Right hindlimb (tissue), 1 donor: ENCODE data around the gene TINAG.
"Not testable (repeated sequence)": the region's sequence is repeated elsewhere in the genome, so short reads cannot be mapped to it uniquely, and the experiment has no call there.

Experiments
- DNase-seq: peaks from one replicate; pipeline ENCODE4 v3.0.0-alpha.2; 2018

The TINAG gene

DNA sequence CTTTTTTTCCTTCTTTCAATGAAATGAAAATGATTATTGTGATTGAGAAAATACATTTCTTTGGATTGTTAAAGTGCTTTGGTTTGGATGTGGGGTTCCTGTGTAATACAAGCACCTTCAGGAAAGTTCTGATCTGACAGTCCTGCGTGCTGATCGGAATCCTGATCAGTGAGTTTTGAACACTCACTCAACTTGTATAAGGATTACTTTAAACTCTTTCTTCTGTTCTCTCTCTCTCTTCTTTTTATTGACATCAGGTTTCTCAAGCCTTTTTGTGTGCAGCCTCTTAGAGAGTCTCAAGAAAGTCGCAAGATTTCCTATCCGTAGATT lies 710 bp downstream of the TINAG start:
- no peak for DNase-seq

DNA sequence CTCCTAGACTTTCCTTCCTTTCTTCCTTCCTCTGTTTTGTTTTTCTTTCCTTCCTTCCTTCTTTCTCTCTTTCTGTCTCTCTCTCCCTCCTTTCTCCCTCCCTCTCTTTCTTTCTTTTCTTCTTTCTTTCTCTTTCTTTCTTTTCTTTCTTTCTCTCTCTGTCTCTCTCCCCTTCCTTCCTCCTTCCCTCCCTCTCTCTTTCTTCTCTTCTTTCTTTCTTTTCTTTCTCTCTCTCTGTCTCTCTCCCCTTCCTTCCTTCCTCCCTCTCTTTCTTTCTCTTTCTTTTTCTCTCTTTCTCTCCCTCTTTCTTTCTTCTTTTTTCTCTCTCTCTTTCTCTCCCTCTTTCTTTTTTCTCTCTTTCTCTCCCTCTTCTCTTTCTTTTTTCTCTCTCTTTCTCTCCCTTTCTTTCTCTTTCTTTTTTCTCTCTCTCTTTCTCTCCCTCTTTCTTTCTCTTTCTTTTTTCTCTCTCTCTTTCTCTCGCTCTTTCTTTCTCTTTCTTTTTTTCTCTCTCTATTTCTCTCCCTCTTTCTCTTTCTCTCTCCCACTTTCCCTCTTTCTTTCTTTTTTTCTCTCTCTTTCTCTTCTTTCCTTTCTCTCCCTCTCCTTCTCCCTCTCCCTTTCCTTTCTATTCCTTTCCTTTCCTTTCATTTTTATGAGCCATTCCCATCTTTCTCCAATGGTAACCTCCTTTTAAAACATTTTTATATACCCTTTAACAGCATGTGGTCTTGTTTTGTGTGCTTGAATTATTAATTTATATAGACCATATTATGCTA lies 2.3 kb downstream of the TINAG start:
- DNase-seq = no peak

GRCh38 chr6:54315656-54316055 lies 7.4 kb downstream of the TINAG start:
- no peak for DNase-seq

- no peak for DNase-seq
Measured at GRCh38 chr6:54320871-54321270, 12.6 kb downstream of the TINAG start.

DNA sequence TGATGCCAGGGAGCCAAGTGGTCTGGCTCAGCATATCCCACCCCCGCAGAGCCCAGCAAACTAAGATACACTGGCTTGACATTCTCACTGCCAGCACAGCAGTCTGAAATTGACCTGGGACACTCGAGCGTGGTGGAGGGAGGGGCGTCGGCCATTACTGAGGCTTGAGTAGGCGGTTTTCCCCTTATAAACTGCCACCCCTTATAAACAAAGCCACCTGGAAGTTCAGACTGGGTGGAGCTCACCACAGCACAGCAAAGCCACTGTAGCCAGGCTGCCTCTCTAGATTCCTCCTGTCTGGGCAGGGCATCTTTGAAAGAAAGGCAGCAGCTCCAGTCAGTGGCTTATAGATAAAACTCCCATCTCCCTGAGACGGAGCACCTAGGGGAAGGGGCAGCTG lies 19.4 kb downstream of the TINAG start:
- DNase-seq = no peak

GRCh38 chr6:54331571-54331970 lies 23.3 kb downstream of the TINAG start:
- not testable (repeated sequence) for DNase-seq

DNA sequence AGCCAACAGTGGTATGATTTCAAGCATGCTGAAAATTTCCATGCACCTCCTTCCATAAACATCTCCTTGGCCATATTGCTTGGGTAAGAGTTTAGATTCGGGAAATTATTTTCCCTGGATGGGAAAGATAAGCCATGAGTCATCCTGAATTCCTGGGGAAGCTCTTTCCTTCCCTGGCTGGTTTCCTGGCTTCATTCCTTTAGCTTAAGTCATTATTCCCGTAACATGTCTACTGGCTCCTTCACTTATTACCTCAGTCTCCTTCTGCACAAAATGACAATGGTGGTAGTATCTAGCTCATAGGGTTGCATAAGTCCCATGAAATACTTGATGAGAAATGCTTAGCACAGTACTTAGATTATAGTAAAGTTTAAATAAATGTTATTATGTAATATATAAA lies 27.6 kb downstream of the TINAG start:
- no peak for DNase-seq

DNA sequence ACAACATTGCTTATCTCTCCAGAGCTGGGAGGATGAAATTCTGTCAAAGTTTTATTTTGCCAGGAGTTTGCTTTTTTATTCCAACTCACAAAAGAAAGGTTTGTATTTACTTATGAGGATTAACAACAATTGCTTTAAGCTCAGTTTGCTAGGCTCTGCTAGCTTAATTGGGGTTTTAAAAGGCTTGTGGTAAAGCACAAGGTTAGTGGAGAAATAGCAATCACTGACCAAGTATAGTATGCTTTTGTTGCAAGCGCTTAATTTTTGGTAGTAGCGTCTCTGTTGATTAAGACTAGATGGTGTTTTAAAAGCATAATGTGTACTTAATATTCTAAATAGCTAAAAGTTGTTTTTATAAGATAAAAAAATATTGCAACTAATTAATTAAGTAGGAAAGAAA lies 45.7 kb downstream of the TINAG start:
- DNase-seq = no peak

DNA sequence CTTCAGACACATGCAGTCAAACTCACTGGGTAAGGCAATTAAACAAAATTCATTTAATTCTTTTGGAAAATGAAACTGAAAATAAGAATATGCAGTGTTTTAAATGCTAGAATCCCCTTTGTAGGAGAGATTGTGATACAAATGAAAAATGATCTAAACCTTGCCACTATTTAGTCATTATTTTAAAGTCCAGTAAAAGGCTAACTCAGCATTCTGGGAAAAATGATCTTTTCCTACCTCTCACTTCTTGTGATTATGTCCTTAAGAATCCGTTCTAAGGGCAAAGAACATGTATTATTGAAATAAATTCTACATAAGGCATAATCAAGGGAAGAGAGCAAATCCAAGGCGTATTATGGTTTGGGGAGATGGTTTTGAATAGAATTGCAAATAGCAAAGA lies 46.4 kb downstream of the TINAG start:
- no peak for DNase-seq

- no peak for DNase-seq
Measured at GRCh38 chr6:54357141-54357540, 48.9 kb downstream of the TINAG start.

DNA sequence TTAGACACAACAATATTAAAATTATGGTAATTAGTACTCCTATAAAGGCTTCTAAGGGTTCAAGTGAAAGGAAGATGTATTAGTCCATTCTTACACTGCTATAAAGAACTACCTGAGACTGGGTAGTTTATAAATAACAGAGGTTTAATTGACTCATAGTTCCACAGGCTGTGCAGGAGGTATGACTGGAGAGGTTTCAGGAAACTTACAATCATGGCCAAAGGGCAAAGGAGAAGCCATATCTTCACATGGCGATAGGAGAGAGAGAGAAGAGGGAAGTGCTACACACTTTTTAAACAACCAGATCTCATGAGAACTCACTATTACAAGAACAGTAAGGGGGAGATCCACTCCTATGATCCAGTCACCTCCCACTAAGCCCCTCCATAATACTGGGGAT lies 52.9 kb downstream of the TINAG start:
- no peak for DNase-seq

- no peak for DNase-seq
Measured at GRCh38 chr6:54361734-54362133, 53.5 kb downstream of the TINAG start.

DNA sequence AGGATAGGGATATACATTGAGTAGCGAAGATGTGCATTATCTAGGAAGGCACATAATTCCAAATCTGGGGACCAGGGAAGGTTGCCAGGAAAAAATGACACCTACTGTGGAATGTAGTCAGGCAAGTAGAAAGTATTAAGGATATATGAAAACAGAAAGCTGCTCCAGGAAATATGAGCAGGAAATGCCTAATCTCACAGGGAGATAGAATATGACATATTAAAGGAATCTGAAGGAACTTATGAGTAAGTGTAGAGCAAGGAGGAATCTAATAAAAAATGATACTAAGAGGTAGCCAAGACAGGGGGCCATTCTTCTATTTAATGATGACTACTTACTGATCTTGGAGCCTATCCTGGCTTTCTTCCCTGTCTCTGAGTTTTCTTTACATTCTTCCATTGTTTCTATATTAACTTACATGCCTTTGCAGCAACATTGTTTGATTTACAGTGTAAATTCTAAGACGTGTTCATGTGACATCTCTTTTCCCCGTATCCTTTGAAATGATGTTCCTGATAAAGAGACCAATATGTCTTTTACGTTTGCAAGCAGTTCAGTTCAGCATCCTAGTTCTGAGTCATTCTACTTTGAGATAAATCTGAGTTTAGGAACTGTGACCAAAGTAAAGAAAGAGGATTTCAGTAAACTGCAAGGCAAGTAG lies 58.6 kb downstream of the TINAG start:
- no peak for DNase-seq

DNA sequence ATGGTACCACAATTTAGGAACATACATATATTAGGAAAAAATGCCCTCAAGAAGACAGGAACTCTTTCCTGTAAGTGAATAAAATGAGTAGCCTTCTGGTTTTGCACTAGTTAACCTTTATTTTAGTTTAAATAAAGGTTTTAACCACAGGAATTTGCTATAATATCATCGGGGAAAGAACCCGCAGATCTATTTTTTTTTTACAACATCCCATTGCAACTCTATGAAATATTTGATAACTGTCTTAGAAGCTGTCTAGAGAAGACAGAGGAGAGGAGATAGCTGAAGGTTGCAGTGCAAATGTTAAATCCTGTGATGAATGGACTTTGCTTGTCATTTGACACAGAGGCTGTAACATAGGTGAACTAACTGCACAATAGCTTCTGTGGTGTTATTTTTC lies 69.5 kb downstream of the TINAG start:
- no peak for DNase-seq

- no peak for DNase-seq
Measured at GRCh38 chr6:54386295-54386694, 78.1 kb downstream of the TINAG start.

- DNase-seq = no peak
Measured at GRCh38 chr6:54390362-54390761, 82.1 kb downstream of the TINAG start.

DNA sequence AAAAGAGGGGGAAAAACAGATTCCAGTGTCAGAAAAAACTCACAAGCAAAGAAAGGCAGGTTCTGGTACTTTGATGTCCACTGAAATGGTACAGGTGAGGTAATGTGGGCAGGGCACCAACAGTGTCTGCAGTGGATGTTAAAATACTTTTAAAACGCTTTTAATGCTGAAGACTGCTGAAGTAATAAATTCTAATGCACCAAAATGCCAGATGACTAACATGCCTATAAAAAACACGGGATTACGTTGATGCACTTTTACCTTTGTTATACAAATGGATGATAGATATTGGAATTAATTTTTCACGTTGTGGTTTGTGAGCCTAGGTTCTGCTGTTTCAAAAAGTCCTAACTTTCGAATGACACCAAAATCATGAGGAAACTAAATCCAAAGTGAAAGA lies 83.3 kb downstream of the TINAG start:
- DNase-seq = no peak

- DNase-seq = no peak
Measured at GRCh38 chr6:54403096-54403495, 94.9 kb downstream of the TINAG start.

GRCh38 chr6:54404791-54405190 lies 96.5 kb downstream of the TINAG start:
- no peak for DNase-seq

DNA sequence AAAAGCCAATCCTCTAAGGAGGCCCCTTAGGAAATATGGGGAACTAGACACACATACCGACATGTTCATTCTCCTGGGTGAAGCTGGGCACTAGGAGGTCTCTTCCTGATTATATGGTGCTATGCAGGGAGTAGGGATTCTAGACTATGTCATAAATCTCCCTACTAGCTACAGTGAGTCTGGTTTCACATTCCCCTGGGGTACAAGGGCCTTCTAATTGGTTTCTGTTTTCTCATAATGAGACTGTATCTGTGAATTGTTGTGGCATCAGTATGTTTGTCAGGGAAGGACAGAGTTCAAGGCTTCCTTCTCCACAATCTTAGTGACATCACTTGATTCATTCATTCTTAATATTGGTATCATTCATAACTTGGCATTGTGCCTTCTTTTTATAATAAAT lies 103.5 kb downstream of the TINAG start:
- no peak for DNase-seq

DNA sequence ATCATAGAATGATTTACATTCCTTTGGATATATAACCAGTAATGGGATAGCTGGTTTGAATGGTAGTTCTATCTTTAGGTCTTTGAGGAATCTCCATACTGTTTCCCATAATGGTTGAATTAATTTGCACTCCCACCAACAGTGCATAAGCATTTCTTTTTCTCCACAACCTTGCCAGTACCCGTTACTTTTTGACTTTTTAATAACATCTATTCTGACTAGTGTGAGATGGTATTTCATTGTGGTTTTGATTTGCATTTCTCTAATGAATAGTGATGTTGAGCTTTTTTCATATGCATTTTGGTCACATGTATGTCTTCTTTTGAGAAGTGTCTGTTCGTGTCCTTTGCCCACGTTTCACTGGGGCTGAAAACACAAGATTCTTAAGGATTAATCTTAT lies 107.3 kb downstream of the TINAG start:
- no peak for DNase-seq

DNA sequence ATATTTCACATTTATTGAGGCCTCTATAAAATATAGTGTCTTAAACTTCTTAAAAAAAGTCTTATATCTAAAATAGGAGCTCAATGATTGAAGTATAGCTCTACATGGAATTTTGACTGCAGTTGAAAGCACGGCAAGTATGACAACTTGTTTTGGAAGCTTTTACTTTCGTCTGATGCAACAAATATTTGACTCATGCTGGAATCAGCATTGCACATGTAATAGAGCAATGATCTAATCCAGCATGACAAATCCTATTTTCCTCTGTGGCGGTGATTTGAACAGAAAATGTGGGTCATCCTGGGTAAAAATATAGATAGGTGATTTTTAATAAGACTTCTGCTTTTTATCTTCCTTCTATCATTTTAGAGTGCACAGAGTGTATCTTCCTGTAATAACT lies 111.6 kb downstream of the TINAG start:
- no peak for DNase-seq

DNA sequence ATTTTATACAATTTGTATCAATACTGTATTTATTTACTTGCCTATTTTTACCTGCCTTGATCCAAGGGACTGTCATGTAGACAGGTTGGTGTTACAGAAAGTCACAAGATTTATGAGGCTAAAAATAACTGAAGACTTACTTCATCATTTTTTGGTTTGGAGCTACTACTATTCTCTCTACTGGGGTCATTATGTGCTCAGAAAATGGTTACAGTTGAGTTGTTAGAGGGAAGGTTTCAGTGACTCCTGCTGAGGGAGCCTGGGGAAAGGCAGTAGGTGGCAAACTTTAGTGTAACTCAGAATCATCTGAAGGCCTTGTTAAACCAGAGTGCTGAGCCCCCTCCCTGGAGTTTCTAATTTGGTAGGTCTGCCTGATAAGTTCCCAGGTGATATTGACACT lies 118.8 kb downstream of the TINAG start:
- DNase-seq = no peak

GRCh38 chr6:54427396-54427937 lies 119.2 kb downstream of the TINAG start:
- no peak for DNase-seq

- DNase-seq = no peak
Measured at GRCh38 chr6:54428431-54428830, 120.2 kb downstream of the TINAG start.
